Memory B cell (primary cell): Measurements from ENCODE around the gene POLD2.

Source experiments
- ATAC-seq: fragments of 150-1000 bp; cut with Tn5 transposase; 2 replicates; pipeline ENCODE4 v1.10.0; 2021; ENCODE audit warnings: low read depth, mild to moderate bottlenecking, moderate library complexity
- DNase-seq, 2 donors: peaks; one replicate each; pipeline ENCODE4 v3.0.0; 2022; ENCODE audit warnings: low spot score in 2 of 2
- H3K27ac Mint-ChIP-seq: one replicate; pipeline ENCODE4 v1.8.0; 2022; ENCODE audit warnings: mild to moderate bottlenecking, moderate library complexity, mixed read lengths
- H3K27me3 Mint-ChIP-seq: one replicate; pipeline ENCODE4 v1.8.0; 2022; ENCODE audit warnings: mixed read lengths
- H3K36me3 Mint-ChIP-seq: one replicate; pipeline ENCODE4 v1.8.0; 2022; ENCODE audit warnings: mild to moderate bottlenecking, mixed read lengths
- H3K4me1 Mint-ChIP-seq: one replicate; pipeline ENCODE4 v1.8.0; 2022; ENCODE audit warnings: mixed read lengths
- H3K4me3 Mint-ChIP-seq: one replicate; pipeline ENCODE4 v1.8.0; 2022; ENCODE audit warnings: mild to moderate bottlenecking, moderate library complexity, mixed read lengths
- H3K9me3 Mint-ChIP-seq: one replicate; pipeline ENCODE4 v1.8.0; 2022; ENCODE audit warnings: mixed read lengths

The POLD2 gene

DNA sequence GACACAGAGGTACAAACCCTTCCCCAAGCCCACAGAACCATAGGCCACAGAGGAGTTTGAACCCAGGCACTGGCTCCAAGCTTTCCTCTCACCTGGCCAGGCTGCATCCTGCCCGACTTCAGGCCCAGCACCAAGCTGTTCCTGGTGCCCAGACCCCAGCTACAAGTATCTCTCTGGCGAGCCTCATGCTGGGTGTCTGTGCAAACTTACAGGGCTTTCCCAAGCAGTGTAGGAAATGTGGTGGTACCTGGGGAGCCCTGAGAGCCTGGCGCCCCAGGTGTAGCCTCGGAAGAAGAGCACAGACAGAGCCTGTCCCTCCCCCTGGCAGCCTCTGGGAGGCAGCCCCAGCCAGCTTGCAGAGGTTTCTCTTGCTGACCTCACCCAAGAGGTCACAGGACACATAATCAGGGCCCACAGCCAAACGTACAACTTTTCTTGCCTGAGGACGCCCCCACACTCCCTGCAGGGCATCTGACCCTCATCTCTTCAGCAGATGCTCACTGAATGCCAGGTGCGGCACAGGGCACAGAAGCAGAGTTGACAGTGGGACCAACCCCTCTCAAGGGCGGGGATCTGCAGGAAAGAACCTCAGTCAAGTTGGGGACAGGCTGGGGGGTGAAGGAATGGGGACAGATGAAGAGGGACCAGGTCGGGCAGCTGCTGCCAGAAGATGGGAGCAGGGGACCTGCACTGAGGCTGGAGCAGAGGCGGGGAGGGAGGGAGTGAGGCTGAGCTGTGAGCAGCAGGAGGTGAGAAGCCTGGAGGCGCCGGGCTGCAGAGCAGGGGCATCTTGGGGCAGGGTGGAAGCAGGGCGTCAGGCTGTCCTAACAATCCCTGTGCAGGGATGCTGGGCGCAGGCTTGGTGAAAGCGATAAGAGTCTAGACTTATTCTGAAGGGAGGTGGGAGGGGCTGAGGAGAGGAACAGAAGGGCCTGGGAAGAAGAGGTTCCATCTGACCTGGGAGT, 34.0 kb upstream of the POLD2 start:
- Mint-ChIP-seq H3K4me1 (no peaks in the 10 kb centered on the region), H3K27me3 (peaks cover 7% of the 10 kb centered on the region), H3K27ac (no peak overlapping the region), H3K36me3 (no peaks in the 10 kb centered on the region), H3K9me3 (no peaks in the 10 kb centered on the region), H3K4me3 (no peak overlapping the region)
- ATAC-seq = no peak
- DNase-seq = no peak

DNA sequence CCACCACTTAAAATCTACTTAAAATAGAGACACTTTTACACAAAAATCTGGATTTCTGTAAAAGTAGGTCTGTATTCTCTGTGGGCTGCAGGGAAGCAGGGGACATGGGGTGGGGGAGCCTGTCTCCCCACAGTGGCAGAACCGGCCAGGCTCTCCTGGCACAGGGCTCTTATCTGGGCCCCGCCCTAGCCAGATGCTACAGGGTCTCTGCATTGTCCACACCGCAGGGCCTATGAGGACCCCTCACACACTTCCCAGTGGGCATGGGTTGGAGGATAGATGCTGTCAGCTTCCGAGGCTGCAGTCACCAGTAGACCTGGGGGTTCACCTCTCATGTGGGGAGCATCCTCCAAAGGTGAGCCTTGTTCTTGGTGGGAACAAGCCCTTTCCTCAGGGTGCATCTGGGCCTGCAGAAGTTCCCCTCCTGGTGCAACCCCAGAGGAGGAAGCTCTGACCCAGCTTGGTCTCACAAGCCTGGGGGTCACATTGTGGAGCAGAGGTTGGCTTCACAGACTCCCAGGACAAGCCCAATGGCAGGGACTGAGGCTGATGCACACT, 33.2 kb upstream of the POLD2 start:
- Mint-ChIP-seq H3K36me3 (no peaks in the 10 kb centered on the region), H3K4me3 (no peak overlapping the region), H3K4me1 (no peaks in the 10 kb centered on the region), H3K9me3 (no peaks in the 10 kb centered on the region), H3K27me3 (peaks cover 4% of the 10 kb centered on the region), H3K27ac (no peak overlapping the region)
- ATAC-seq (no peak), DNase-seq (no peak)

- Mint-ChIP-seq H3K27ac (no peak overlapping the region), H3K4me3 (no peak overlapping the region), H3K4me1 (no peaks in the 10 kb centered on the region), H3K27me3 (peaks cover 4% of the 10 kb centered on the region), H3K36me3 (no peaks in the 10 kb centered on the region), H3K9me3 (no peaks in the 10 kb centered on the region)
- no peak for DNase-seq
- no peak for ATAC-seq
These were observed 32.1 kb upstream of the POLD2 start for GRCh38 chr7:44155191-44156185.

GRCh38 chr7:44154703-44155102, 31.4 kb upstream of the POLD2 start:
- DNase-seq (no peak), ATAC-seq (no peak)
- peaks cover 4% of the 10 kb centered on the region for H3K27me3 Mint-ChIP-seq
- no peaks in the 10 kb centered on the region for H3K36me3 Mint-ChIP-seq
- peaks cover 2% of the 10 kb centered on the region for H3K4me1 Mint-ChIP-seq
- no peak overlapping the region for H3K4me3 Mint-ChIP-seq
- H3K27ac Mint-ChIP-seq = no peak overlapping the region
- H3K9me3 Mint-ChIP-seq = no peaks in the 10 kb centered on the region

DNA sequence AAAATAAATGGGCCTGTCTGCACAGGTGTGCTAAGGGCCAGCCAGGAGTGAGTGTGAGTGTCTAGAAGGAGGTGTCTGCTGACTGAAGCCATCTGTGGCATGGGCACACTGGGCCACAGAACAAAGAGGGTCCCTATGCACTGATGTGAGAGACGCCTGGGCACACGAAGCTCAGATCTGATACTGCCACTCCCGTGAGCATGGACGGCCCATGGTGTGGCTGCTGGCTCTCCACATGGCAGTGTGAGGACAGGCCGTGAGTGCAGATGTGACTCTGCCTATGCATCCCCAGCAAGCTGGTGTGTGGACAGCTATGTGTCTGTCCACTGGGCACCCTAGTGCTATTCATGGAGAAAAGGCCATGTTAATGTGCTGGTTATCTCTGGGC, 30.6 kb upstream of the POLD2 start:
- H3K27me3 Mint-ChIP-seq = peaks cover 4% of the 10 kb centered on the region
- H3K27ac Mint-ChIP-seq = no peak overlapping the region
- H3K36me3 Mint-ChIP-seq = no peaks in the 10 kb centered on the region
- H3K9me3 Mint-ChIP-seq = no peaks in the 10 kb centered on the region
- DNase-seq (no peak), ATAC-seq (no peak)
- no peak overlapping the region for H3K4me3 Mint-ChIP-seq
- H3K4me1 Mint-ChIP-seq = peaks cover 2% of the 10 kb centered on the region

GRCh38 chr7:44152971-44153947, 29.9 kb upstream of the POLD2 start:
- ATAC-seq = no peak
- Mint-ChIP-seq H3K9me3 (no peaks in the 10 kb centered on the region), H3K4me3 (no peak overlapping the region), H3K27me3 (peaks cover 4% of the 10 kb centered on the region), H3K36me3 (no peaks in the 10 kb centered on the region), H3K27ac (no peak overlapping the region), H3K4me1 (peaks cover 2% of the 10 kb centered on the region)
- no peak for DNase-seq

DNA sequence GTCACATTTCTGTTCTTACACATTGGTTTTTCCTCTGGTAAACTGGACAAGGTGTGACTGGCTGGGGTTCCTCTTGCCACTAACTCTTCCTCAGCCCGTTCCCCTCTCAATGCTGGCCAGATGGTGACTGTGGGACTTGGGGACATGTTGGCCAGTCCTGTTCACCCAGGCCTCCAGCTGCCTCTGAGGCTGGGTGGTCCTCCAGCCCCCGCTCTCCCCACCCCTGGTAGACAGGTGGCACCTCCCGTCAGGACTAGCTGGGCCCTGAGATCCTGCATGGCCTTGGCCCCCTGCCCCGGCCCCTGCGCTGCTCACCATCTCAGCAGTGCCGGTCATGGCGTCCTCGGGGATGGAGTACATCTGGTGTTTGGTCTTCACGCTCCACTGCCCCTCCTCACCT, 28.6 kb upstream of the POLD2 start:
- DNase-seq (no peak), ATAC-seq (no peak)
- Mint-ChIP-seq H3K27me3 (peaks cover 1% of the 10 kb centered on the region), H3K4me1 (peaks cover 2% of the 10 kb centered on the region), H3K4me3 (no peak overlapping the region), H3K27ac (no peak overlapping the region), H3K9me3 (no peaks in the 10 kb centered on the region), H3K36me3 (no peaks in the 10 kb centered on the region)

- H3K27me3 Mint-ChIP-seq = peaks cover 3% of the 10 kb centered on the region
- H3K27ac Mint-ChIP-seq = no peak overlapping the region
- DNase-seq = no peak
- H3K4me1 Mint-ChIP-seq = peaks cover 4% of the 10 kb centered on the region
- H3K36me3 Mint-ChIP-seq = no peaks in the 10 kb centered on the region
- H3K9me3 Mint-ChIP-seq = no peaks in the 10 kb centered on the region
- no peak for ATAC-seq
- H3K4me3 Mint-ChIP-seq = no peak overlapping the region
These were observed 27.9 kb upstream of the POLD2 start for GRCh38 chr7:44150966-44151941.

DNA sequence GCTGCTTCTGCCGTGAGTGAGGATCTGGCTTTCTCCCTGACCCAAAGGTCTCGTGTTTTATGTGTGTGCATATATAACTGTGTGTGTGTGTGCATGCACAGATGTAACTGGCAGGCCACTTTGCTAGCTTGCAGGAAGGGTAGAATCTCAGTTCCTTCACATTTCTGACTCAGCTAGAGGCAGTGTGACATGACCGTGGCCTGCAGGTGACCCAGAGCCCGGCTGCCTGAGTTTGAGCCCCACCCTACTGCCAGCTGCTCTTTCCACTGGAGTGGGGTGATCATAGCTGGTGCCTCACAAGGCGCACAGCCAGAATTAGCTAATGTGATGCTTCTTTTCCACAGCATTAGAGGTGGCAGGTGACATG, 27.1 kb upstream of the POLD2 start:
- H3K27ac Mint-ChIP-seq = no peak overlapping the region
- DNase-seq = no peak
- H3K27me3 Mint-ChIP-seq = peaks cover 3% of the 10 kb centered on the region
- no peak overlapping the region for H3K4me3 Mint-ChIP-seq
- ATAC-seq = no peak
- peaks cover 6% of the 10 kb centered on the region for H3K4me1 Mint-ChIP-seq
- H3K36me3 Mint-ChIP-seq = no peaks in the 10 kb centered on the region
- no peaks in the 10 kb centered on the region for H3K9me3 Mint-ChIP-seq

DNA sequence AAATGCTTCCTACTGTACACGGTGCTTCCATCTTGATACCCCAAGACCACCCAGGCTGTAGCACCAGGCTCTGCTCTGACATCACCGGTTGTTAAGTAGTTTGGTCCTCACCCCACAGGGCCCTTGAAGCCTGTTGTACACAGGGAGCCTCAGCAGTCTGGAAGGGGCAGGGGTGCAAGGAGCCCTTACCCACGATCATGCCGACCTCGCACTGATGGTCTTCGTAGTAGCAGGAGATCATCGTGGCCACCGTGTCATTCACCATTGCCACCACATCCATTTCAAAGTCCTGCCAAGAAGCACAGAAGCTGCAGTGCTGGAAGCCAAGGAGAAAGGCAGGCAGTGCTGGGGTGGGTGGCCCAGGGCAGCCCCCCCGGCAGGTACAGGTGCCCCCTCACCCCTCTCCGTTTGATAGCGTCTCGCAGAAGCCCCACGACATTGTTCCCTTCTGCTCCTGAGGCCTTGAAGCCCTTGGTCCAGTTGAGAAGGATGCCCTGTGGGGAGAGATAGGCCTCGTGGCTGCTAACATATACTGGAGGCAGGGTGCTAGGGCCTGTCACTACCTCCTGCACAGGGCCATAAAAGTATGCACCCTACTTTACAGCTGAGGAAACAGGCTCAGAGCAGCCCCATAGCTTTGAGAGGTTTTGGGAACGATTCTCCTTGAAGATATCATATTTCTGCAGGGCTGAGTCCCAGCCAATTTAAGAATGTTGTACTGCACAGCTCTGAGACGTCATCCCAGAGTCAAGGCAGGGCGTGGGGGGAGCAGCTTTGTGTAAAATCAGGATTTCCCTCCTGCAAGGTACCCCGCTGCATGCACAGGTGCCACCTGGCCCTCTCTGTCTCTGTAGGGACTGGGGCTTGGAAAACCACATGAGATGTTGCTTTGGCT, 26.5 kb upstream of the POLD2 start:
- Mint-ChIP-seq H3K36me3 (no peaks in the 10 kb centered on the region), H3K27ac (no peak overlapping the region), H3K4me3 (no peak overlapping the region), H3K27me3 (peaks cover 3% of the 10 kb centered on the region), H3K4me1 (peaks cover 10% of the 10 kb centered on the region), H3K9me3 (no peaks in the 10 kb centered on the region)
- no peak for DNase-seq
- no peak for ATAC-seq

- Mint-ChIP-seq H3K27me3 (peaks cover 3% of the 10 kb centered on the region), H3K4me3 (no peak overlapping the region), H3K9me3 (no peaks in the 10 kb centered on the region), H3K36me3 (no peaks in the 10 kb centered on the region), H3K27ac (no peak overlapping the region), H3K4me1 (peaks cover 10% of the 10 kb centered on the region)
- no peak for DNase-seq
- ATAC-seq = no peak
These were observed 25.7 kb upstream of the POLD2 start for GRCh38 chr7:44148961-44149536.
